Adrenal gland (tissue), 12 donors: Measurements from ENCODE around the gene PPP3CA. TPM values are rescaled to one million over a fixed set of nuclear protein-coding genes. Genes with fewer than 3 reads are reported as not detected.
"Not testable (repeated sequence)": the region's sequence is repeated elsewhere in the genome, so short reads cannot be mapped to it uniquely, and the experiment has no call there.

Experiments used
- DNase-seq, 7 donors: peaks; one replicate each; pipeline ENCODE4 v3.0.0-alpha.2; 2019 to 2020
- H3K27ac ChIP-seq, 5 donors: fragments of 200-600 bp; sonication (generic) in 4 of 5; 1 replicate in 3 of 5; 2 replicates in 2 of 5; pipeline versions ENCODE4 v1.5.1 to v1.8.0; 2016 to 2020; ENCODE audit warnings: mild to moderate bottlenecking in 1 of 5
- H3K27me3 ChIP-seq: fragments of 200-600 bp; 2 replicates; pipeline ENCODE4 v1.8.0; 2021
- H3K36me3 ChIP-seq, 2 donors: fragments of 200-600 bp; replicated peaks in 1 of 2; 1 replicate in 1 of 2; 2 replicates in 1 of 2; pipeline versions ENCODE4 v1.5.1 to v1.8.0; 2018 to 2022
- H3K4me1 ChIP-seq, 2 donors: fragments of 200-600 bp; replicated peaks in 1 of 2; 1 replicate in 1 of 2; 2 replicates in 1 of 2; pipeline versions ENCODE4 v1.5.1 to v1.8.0; 2018 to 2021
- H3K4me3 ChIP-seq, 4 donors: fragments of 200-600 bp; sonication (generic) in 3 of 4; one replicate each; pipeline ENCODE4 v1.5.1; 2016 to 2018
- H3K9me3 ChIP-seq, 3 donors: fragments of 200-600 bp; sonication (generic) in 1 of 3; replicated peaks in 1 of 3; 1 replicate in 2 of 3; 2 replicates in 1 of 3; pipeline versions ENCODE4 v1.5.1 to v1.8.0; 2016 to 2021
- CTCF ChIP-seq, 6 experiments: fragments of 450-650 bp in 4 of 6; fragments of 200-600 bp in 2 of 6; sonication (generic) in 1 of 6; IDR thresholded peaks; 1 replicate in 5 of 6; 2 replicates in 1 of 6; pipeline versions ENCODE4 v1.5.1 to v1.8.0; 2016 to 2021; ENCODE audit warnings: antibody characterized with exemption in 6 of 6, mild to moderate bottlenecking in 2 of 6, moderate library complexity in 1 of 6
- POLR2A ChIP-seq, 2 donors: fragments of 450-650 bp; IDR thresholded peaks; one replicate each; pipeline ENCODE4 v1.6.1; 2017; ENCODE audit warnings: antibody characterized with exemption in 2 of 2, mild to moderate bottlenecking in 2 of 2, moderate library complexity in 1 of 2
- WGBS, 4 donors: extraction: QIAGEN DNeasy Blood & Tissue Kit in 2 of 4; methylation state at CpG; one replicate each; pipeline versions ENCODE4 v1.1.5 to v1.1.7; 2013 to 2017; 5-methylcytosine and 5-hydroxymethylcytosine counted together
- intact Hi-C, 2 donors: fragments of 100-400 bp; cut with DNase I; formaldehyde crosslinking; loops; one replicate each; pipeline versions ENCODE4 v1.14.1 to v1.15.0; 2022 to 2023
- polyA plus RNA-seq, 3 donors: library from polyadenylated mRNA; stranded (reverse); fragments of 200-250 nt in 2 of 3; fragments of 350-450 nt in 1 of 3; fragmentation: Illumina TruSeq in 1 of 3; extraction: RNeasy Lipid Tissue Mini Kit (QIAGEN cat#74804) in 1 of 3; gene quantifications; one replicate each; pipeline ENCODE4 v1.2.3, GENCODE V29; 2013 to 2014
- total RNA-seq, 9 donors: library from RNA; depleted of rRNA in 4 of 9; stranded (reverse); fragments of >200 nt in 4 of 9; fragments of 120-200 nt in 1 of 9; fragmentation: NEBNext Ultra II Directional in 1 of 9; extraction: Animal tissue kit (Norgen Biotek cat#: 25700) in 1 of 9; gene quantifications; one replicate each; pipeline versions ENCODE4 v1.1.0 to v1.2.4, GENCODE V29; 2013 to 2023
- donor health status: healthy with polysubstance abuse.
- donor health status: Bipolar disorder and iron deficiency.
- donor health status: DM: yes; HTN: yes; CAD: no.
- donor health status: DM: no; HTN: no; CAD: no.
- donor health status: DM: no; HTN: no; CAD: no.
- donor health status: DM: yes; HTN: yes; CAD: no.

PPP3CA gene
- total and polyA plus RNA-seq, 12 donors, result 13.8 to 138 (median 43.8) TPM

GRCh38 chr4:101184668-101185067 is 162.7 kb downstream of the PPP3CA start:
- no peak for DNase-seq
- Histone ChIP-seq H3K4me3 (no peak overlapping the region), H3K4me1 (peaks cover 0 to 4% of the 10 kb centered on the region in 2 donors), H3K9me3 (no peaks in the 10 kb centered on the region), H3K36me3 (no peaks in the 10 kb centered on the region), H3K27me3 (no peaks in the 10 kb centered on the region), H3K27ac (no peak overlapping the region)
- intact Hi-C loops, result loop anchor here in 1 of 2 donors (10.0 kb wide), 1 partner anchor 160 kb away; the partner anchor contains the start of gene PPP3CA
- whole genome bisulfite sequencing, 4 donors, result 95 to 100% (median 99%) methylated on average over 2 of the region's 2 CpGs
- TF ChIP-seq CTCF (IDR thresholded peaks at IDR 0.05) (no peak), POLR2A (IDR thresholded peaks at IDR 0.05) (no peak)

GRCh38 chr4:101183666-101184373 is 163.5 kb downstream of the PPP3CA start:
- intact Hi-C loops, result loop anchor here in 1 of 2 donors (10.0 kb wide), 1 partner anchor 161 kb away; the partner anchor contains the start of gene PPP3CA
- WGBS, 4 donors, result 74 to 85% (median 83%) methylated on average over 3 of the region's 3 CpGs

GRCh38 chr4:101183221-101183620 is 164.1 kb downstream of the PPP3CA start:
- no peak overlapping the region for H3K4me3 ChIP-seq
- WGBS, 4 donors, result 87 to 90% (median 89%) methylated on average over 2 of the region's 2 CpGs
- H3K4me1 ChIP-seq, result peaks cover 0 to 4% of the 10 kb centered on the region in 2 donors
- DNase-seq, result no peak
- intact Hi-C loops, result loop anchor here in 1 of 2 donors (10.0 kb wide), 1 partner anchor 162 kb away; the partner anchor contains the start of gene PPP3CA
- no peaks in the 10 kb centered on the region for H3K27me3 ChIP-seq
- H3K36me3 ChIP-seq, result no peaks in the 10 kb centered on the region
- TF ChIP-seq POLR2A (IDR thresholded peaks at IDR 0.05) (no peak), CTCF (IDR thresholded peaks at IDR 0.05) (no peak)
- no peak overlapping the region for H3K27ac ChIP-seq
- no peaks in the 10 kb centered on the region for H3K9me3 ChIP-seq

More at GRCh38 chr4:101183666-101184373, 163.5 kb downstream of the PPP3CA start:
- no peak overlapping the region for H3K4me3 ChIP-seq
- no peak for TF ChIP-seq POLR2A (IDR thresholded peaks at IDR 0.05)
- no peak for TF ChIP-seq CTCF (IDR thresholded peaks at IDR 0.05)
- H3K27me3 ChIP-seq, result no peaks in the 10 kb centered on the region
- H3K36me3 ChIP-seq, result no peaks in the 10 kb centered on the region
- no peaks in the 10 kb centered on the region for H3K9me3 ChIP-seq
- H3K27ac ChIP-seq, result no peak overlapping the region
- H3K4me1 ChIP-seq, result peaks cover 0 to 4% of the 10 kb centered on the region in 2 donors
- no peak for DNase-seq

- H3K36me3 ChIP-seq, H3K27ac ChIP-seq, H3K4me3 ChIP-seq, H3K9me3 ChIP-seq, DNase-seq, H3K4me1 ChIP-seq, H3K27me3 ChIP-seq: not testable (repeated sequence)
- intact Hi-C loops, result loop anchor here in 1 of 2 donors (10.0 kb wide), 1 partner anchor 162 kb away; the partner anchor contains the start of gene PPP3CA
- WGBS, 4 donors, result 90 to 96% (median 95%) methylated on average over 4 of the region's 4 CpGs
Measured at GRCh38 chr4:101182688-101183087, 164.6 kb downstream of the PPP3CA start.
